Suppressor macrophage treated with lipopolysaccharide for 1 hour (primary cell): ENCODE measurements around the gene LY86.

ENCODE experiments used
- DNase-seq, 3 donors: peaks; one replicate each; pipeline ENCODE4 v3.0.0-alpha.2; 2020 to 2022

Gene LY86

DNA sequence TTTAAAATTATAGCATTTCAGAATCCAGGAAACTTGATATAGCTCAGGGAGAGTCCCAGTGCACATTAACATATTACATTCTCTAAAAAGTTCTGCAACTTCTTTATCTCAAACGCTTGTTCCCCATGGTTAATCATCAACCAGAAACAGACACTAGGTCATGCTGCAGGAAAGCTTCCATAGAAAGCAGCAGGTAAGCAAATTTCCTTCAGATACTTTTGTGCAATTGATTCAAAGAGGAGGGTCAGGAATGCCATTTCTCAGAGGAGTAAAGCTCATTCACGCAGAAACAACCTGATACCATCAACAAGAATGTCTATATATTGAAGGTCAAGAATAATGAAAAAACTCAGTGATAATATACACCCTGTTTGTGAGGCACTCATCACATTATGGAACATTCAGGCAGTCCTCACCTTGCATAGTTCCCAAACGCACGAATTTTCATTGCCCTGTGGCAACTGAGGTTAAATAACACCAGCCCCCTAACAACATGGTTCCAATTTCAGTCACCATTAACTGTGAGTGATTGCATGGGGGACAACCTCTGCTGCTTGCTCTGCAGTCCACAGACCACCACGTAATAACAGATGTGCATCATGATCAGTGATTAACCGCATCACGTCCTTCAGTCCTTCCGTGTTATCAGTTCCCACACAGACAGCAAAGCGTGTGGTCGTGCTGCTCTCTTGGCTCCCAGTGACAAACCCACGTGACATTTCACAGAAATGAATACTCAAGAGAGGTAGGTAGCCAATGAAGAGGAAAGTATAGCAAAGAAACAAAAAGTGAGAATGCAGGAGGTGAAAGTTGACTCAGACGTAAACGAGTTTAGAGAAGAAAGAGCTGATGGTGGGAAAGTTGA lies 95.7 kb downstream of the LY86 start:
- DNase-seq = peak; percentile 50 to 75 (median 70)

DNA sequence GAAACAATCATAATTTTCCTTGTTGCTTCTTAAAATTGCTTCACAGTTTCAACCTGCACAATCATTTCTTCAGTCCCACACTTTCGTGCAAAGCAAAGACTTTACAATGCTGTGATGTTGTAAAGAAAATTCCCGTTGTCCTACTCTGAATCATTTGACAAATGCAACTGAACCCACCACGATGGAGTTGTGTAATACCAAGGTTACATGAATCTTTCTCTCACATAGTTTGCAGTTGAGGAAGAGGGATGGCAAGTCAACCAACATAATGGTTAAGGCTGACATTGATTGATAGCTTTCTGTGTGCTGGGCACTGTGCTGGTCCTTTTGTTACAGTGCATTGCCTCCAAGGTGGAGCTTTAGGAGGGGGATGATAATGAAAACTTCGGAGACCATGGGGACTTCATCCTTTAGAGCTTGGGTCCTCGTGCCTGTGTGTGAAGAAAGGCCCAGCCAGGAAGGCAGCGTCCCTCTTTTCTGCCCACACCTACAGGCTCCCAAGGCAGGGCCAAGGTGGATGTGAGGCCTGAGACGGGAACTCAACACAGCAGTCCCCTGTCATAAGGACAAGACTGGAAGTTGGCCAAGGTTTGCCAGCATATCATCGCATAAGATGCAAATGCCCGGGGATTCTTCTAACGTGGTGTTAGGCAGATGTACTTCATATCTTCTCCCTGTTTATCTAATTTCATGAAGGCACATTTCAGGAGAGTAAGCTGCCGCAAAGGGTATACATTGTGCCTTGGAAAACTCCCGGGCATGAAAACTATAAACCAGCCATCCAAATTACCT lies 96.9 kb downstream of the LY86 start:
- DNase-seq = peak; percentile 64 to 86 (median 85)

DNA sequence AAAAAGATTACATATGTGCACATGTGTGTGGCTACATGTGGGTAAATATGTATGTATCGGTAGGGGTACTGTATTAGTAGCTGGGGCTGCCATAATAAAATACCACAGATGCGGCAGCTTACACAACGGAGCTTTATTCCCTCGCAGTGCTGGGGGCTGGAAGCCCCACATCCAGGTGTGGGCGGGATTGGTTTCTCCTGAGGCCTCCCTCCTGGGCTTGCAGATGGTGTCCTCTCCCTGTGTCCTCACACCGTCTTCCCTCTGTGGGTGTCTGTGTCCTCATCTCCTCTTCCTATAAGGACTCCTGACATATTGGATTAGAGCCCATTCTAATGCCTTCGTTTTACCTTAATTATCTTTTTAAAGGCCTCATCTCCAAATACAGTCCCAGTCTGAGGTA lies 97.7 kb downstream of the LY86 start:
- no peak for DNase-seq

DNA sequence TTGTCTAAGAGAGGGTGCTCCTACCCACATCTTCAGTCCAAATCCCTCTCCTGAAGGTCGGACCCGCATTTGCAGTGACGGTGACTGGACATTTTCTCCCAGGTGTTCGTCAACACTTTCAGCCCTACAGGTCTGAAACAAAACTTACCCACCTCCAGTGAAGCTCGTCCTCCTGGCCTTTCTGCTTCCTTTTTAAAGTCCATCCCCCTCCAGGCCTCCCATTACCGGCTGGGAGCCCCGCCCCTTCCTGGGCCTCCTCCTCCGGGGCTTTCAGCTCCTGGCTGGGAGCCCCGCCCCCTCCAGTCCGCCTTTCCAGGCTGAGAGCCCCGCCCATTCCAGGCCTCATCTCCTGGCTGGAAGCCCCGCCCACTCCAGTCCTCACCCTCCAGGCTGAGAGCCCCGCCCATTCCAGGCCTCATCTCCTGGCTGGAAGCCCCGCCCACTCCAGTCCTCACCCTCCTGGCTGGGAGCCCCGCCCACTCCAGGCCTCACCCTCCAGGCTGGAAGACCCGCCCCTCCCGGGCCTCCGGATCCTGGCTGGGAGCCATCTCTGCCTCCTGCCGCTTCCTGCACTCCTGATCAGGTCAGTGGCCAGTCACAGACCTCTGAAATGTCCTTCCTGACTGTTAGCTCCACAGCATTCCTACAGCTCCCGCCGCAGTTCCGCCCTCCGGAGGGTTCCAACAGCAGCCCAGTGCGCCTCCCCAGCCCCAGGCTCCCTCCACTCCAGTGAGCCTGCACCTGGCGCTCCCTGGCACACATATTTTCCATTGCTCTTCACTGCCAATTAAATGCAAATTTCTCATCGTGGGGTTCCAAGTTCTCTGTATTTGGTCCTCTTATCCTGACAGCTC lies 98.5 kb downstream of the LY86 start:
- peak; percentile 59 to 93 (median 64) for DNase-seq

DNA sequence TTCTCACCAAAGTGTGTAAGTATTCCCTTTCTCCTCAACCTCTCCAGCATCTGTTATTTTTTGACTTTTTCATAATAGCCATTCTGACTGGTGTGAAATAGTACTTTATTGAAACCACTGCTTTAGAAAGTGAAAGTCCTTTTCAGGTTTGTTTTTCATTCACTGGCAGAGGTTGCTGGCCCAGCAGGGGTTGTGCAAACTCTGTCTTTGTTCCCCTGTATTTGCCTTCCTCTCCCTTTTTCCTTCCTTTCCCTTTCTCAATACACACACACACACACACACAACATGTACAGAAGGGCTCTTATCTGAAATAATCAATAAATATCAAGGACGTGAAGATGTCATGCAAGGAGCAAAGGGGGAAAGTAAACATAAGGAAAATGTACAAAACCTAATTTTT lies 99.8 kb downstream of the LY86 start:
- peak in 2 of 3 donors; percentile 36 to 57 for DNase-seq

DNA sequence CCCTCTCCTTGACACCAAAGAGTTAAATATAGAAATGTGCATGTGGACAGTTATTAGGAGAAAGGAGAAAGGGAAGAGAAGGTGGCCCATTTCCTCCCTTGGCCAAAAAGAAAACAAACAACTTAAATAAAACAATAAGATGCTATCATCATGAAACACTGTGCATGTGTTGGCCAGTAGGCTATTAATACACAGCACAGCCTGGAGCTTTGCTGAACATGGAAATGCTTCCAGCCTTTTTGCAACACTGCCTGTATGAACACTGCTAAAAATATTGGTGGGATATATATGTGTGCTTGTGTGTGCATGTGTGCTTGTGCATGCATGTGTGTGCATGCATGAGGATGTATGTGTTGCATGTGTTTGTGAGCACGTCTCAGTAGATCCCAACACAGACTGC lies 100.4 kb downstream of the LY86 start:
- DNase-seq = no peak

DNA sequence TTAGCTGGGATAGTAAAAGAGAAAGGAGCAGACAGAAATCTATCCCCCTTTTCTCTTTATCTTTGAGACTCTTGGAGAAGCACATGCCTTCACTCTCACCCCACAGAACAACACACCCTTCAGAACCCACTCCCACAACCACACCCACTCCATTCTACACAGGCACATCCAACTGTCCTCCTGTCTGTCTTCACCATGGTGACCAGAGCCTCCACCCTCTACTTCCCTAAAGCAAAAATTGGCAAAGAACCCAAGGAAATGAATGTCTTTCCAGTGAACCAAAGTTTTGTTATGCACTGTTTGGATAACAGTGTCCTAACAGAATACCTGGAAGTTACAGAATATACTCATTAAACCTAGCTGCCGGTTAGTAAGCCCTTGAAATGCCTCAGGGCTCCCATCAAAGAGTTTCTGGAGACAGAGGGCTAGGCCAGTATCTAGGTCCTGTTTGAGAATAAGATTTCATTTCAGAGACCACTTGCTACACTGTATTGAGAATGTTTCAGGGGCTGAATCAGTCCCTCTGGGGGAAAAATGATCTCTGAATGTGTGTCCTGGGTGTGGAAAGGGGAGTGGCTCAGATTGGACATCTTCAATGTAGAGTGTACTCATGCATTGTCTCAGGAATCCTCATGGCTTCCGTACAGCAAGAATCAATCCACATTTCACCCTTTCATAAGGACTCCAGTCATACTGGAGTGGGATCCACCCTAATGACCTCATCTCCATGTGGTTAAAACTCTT lies 101.1 kb downstream of the LY86 start:
- peak in 1 of 3 donors; percentile 55 for DNase-seq

DNA sequence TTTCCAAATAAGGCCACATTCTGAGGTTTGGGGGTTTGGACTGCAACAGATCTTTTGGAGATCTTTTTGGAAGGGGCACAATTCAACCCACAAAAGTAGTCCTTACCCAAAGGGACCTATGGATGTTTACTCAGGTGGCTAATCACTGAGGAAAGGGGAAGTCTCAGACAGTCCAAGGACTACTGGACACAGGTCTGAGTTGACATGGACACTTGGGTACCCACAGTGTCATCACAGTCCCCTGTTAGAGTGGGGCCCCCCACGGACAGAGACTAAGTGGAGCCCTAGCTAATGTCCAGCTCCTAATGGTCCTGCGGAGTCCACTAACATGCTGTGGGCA lies 101.6 kb downstream of the LY86 start:
- no peak for DNase-seq

DNA sequence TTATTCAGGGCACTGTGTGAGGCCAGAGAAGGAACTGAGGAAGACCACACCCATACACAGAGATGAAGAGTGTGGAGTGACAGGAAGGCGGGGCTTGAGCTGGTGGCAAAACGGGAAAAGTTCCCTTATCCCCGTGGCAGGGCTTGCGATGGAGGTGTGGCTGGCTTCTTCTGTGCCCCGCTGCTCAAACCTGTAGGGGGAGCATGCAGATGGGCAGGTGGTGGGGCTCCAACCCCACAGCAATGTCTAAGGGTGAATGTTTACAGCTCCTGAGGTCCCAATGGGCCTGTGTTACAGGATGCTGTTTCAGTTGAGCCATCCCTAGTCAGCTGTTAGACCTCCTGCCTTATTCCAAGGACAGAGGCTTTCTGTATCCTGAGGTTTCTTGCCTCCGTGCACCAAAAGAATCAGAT lies 105.9 kb downstream of the LY86 start:
- peak in 1 of 3 donors; percentile 38 for DNase-seq

DNA sequence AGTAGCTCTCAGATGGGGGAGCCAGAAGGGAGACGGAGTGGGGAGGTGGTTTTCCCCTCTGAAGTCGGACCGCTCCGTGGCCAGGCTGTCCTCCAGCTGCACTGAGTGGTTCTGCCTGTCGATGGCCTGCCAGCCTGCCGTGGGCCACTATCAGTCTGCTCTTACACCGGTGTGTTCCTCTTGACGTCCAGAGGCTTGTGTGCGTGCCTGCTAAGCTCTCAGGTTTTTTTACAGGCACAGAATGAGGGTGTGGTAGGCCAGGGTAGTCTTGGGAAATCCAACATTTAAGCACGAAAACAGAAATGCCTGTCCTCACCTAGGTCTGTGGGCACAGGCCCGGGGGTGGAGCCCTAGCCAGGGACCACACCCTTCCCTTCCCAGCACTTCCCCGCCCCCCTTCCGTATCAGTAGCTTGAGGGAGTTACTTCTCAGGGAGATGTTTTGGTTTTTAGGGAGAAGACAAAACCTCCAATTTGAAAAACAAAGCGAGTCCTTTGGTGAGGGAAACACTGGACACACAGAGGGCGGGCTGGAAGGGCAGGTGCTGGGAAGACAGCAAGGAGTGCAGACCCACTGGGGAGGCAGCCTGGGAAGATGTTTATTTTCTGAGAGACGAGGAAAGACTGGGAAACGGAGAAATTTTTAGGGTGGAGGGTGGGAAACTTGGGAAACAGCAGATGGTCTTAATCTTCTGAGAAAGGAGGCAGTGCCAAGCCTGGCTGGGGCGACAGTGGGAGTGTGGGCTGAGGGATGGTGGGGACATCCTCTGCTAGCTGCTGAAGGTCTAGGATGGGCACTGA lies 106.5 kb downstream of the LY86 start:
- no peak for DNase-seq

DNA sequence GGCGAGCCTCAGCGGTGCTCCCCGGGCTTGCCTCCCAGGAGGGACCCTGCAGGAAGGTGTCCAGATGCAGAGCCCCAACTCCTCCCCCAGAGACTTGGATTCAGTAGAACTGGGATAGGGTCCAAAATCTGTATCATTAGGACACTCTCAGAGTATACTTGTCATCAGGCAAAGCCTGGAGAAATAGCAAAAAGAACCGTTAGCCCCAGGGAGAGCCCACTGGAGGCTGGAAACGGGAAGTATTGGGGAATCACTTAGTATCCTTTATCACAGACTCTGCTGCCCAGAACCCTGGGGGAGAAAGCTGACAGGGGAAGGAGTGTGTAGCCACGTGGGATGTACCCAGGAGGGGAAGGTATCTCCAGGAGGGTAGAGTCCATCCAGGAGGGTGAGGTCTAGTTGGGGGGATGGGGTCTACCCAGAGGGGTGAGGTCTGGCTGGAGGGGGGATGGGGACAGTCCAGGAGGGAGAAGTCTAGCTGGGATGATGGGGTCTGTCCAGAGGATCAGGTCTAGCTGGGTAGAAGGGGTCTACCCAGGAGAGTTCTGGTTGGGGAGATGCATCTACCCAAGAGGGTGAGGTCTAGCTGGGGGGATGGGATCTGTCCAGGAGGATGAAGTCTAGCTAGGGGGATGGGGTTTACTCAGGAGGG lies 107.2 kb downstream of the LY86 start:
- peak; percentile 53 to 62 (median 60) for DNase-seq

DNA sequence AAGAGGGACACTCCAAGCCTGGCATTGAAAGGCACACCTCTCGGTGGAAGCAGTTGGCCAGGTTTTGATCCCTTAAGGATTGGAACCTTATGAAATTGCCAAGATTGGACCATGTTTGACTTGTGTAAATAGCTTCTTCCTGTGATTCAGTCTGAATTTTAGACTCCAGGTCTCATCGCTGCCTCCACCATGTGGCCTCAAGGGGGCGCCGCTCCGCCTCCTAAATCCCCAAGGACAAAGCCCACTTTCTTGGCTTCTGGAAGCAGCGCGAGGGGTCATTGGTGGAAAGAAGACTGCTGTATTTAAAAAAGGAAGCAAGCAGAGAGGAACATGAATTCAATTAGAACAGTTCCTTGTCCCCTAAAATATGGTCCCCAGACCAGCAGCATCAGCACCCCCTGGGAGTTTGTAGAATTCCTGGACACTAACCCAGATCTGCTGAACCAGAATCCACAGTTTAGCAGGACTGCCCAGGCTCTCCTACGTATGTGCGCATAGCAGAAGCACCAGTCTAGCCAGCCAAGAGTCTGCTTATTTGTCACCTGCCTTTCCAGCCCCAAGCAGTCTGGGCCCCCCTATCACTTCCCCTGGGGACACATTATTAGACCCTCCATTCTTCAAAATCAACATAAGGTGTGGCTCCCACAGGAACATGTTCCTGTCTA lies 108.5 kb downstream of the LY86 start:
- DNase-seq = peak; percentile 77 to 86 (median 77)

DNA sequence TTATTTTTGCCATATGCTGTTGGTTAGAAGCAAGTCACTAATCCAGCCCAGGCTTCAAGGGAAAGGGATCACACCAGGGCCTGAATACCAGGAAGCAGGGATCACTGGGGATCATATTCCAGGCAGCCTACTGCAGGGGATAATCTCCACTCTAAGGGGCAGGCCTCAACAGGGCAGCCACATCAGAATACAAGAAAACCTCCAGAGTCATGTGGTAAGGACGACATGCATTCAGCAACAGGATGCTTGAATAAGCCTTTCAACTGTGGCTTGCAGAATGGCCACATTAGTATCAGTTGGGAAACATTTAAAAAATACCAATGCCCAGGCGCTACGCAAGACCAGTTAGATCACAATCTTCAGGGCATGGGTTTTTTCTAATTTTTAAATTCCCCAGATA lies 109.1 kb downstream of the LY86 start:
- peak in 2 of 3 donors; percentile 34 to 36 for DNase-seq

DNA sequence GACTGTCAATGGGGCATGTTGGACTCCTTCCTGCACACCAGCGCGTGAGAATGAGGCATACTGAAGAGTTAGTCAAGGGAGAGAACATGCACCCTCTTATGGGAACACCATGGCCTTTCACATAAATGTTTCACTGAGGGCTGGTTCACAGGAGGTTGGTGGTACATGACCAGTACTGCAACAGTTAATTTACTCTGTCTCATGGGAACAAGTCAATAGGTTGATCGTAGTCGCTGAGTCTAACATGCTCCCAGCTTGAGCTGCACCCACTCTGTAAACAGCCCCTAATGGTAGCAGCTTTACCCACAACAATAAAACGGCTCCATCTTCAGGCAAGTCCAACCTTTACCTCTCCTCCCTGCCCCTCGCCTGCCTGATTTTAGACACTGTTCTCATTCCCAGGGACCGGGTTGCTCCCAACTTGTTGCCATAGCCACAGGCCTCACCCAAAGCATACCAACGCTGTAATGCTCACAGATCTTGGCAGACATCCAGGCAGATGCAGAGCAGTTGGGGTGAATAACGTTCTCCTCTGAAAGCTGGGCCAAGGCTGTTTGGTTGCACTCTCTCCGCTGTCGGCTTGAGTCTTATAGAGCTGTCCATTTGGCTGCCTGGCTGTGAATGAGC lies 111.3 kb downstream of the LY86 start:
- peak in 2 of 3 donors; percentile 51 to 53 for DNase-seq

DNA sequence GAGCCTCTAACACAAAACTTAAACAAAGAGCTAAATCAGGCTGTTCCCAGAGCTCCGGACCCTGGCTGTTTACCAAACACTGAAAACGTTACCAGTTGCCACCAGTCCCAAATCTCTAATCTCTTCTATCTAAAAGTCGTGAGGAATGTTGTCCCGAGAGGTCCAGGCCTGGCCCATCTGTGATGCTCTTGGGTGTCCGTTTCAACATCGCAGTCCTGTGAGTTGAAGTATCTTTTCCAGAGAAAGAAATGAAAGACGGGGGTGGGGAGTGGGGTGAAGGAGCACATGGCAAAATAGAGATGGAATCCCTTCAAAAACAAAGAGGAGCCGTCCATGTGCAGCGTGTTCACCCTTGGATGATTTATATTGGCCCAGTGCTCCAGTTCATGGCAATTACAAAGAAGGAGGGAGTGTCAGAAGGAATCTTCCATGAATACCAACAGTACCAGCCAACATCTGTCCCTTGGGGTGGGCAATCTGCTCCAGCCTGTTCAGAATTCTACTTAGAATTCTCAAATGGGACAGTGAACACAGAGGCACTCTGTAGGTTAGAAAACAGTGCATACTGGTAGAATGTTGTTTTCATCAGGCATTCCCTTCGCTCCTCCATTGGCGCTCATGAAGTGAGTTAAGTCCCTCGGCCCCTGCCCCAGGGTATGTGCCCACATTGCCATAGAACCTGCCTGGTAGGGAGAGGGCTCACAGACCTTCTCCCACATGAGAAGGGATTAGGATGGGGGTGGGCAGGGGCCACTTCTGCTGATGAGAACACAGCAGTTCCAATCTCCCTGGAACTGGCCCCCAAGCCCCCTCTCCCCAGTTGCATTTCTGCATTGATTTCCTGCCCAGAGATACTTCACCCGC lies 112.1 kb downstream of the LY86 start:
- no peak for DNase-seq

DNA sequence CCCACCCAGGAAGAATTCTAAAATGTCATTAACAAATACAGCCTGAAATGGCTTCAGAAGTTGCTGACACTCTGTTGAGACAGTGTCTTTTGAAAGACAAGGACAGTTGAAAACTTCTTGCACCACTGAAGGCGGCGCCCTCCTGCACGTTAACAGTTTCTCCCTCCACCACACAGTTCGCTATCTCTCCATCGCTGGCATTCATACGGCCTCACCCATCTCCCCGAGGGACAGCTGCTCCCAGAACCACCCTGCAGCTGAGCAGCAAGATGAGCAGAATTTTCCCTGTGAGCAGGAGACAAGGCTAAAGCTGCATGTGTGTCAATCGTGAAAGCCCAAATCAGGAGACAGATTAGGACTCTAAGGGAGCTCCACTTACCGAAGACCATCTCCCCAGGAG lies 113.3 kb downstream of the LY86 start:
- no peak for DNase-seq

DNA sequence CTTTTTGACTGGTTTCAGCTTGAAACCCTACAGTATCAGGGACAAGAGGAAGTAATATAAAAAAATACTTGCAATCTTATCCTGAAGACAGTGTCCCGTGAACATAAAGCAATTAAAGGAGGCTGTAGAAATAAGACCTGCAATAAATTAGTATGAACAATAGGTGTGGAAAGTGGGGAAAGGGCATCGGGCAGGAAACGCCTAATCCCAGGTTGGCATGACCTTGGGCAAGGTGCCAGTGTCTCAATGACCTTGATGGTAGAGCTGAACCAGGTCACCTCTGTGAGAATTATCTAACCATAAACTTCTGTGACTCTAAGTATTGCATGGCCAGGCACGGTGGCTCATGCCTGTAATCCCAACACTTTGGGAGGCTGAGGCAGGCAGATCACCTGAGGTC lies 115.2 kb downstream of the LY86 start:
- no peak for DNase-seq
